Measurements from ENCODE around the gene RAB8A. TPM values are rescaled to one million over a fixed set of nuclear protein-coding genes. Genes with fewer than 3 reads are reported as not detected.
"Not testable (repeated sequence)": the region's sequence is repeated elsewhere in the genome, so short reads cannot be mapped to it uniquely, and the experiment has no call there.

Gene RAB8A
- total and polyA plus RNA-seq, 12 donors, result 32.0 to 143 (median 67.3) TPM

- H3K9me3 ChIP-seq (replicated peaks in 1 of 3), result no peaks in the 10 kb centered on the region
- intact Hi-C loops (cut with DNase I), result no loop called here
- H3K36me3 ChIP-seq (replicated peaks in 1 of 2), result no peaks in the 10 kb centered on the region
- H3K27me3 ChIP-seq, result no peaks in the 10 kb centered on the region
- no peak for DNase-seq
- no peak overlapping the region for H3K27ac ChIP-seq
- no peak overlapping the region for H3K4me3 ChIP-seq
- 61 to 74% (median 68%) methylated on average over 2 of the region's 2 CpGs for whole genome bisulfite sequencing, 4 donors
- no peaks in the 10 kb centered on the region for H3K4me1 ChIP-seq (replicated peaks in 1 of 2)
- TF ChIP-seq POLR2A (IDR thresholded peaks at IDR 0.05) (no peak), CTCF (IDR thresholded peaks at IDR 0.05) (no peak)
These were observed 64.3 kb downstream of the RAB8A start for GRCh38 chr19:16175954-16176353.

- not testable (repeated sequence) for H3K4me1 ChIP-seq (replicated peaks in 1 of 2); H3K27ac ChIP-seq
- 85 to 88% (median 87%) methylated on average over 5 of the region's 5 CpGs for WGBS, 4 donors
These were observed 67.2 kb downstream of the RAB8A start for GRCh38 chr19:16178866-16179265.

GRCh38 chr19:16180611-16181010 is 68.9 kb downstream of the RAB8A start:
- H3K4me3 ChIP-seq, result no peak overlapping the region
- H3K9me3 ChIP-seq (replicated peaks in 1 of 3), result no peaks in the 10 kb centered on the region
- intact Hi-C loops (cut with DNase I), result loop anchor here (5.0 kb wide), 3 partner anchors 138 to 553 kb away; no protein-coding TSS in a partner anchor
- no peaks in the 10 kb centered on the region for H3K27me3 ChIP-seq
- DNase-seq, result no peak
- no peaks in the 10 kb centered on the region for H3K36me3 ChIP-seq (replicated peaks in 1 of 2)
- TF ChIP-seq POLR2A (IDR thresholded peaks at IDR 0.05) (no peak), CTCF (IDR thresholded peaks at IDR 0.05) (no peak)
- no peak overlapping the region for H3K27ac ChIP-seq
- WGBS, 4 donors, result 47 to 57% (median 50%) methylated on average over 4 of the region's 4 CpGs
- no peaks in the 10 kb centered on the region for H3K4me1 ChIP-seq (replicated peaks in 1 of 2)

More at GRCh38 chr19:16178866-16179265, 67.2 kb downstream of the RAB8A start:
- H3K4me3 ChIP-seq; DNase-seq; H3K36me3 ChIP-seq (replicated peaks in 1 of 2); H3K9me3 ChIP-seq (replicated peaks in 1 of 3); H3K27me3 ChIP-seq; intact Hi-C loops (cut with DNase I): not testable (repeated sequence)

Other genes with a start within 250 kb of the RAB8A start
- not detected for gene CYP4F2, start 213.8 kb upstream of the RAB8A start, total RNA-seq
- gene CYP4F2, start 213.8 kb upstream of the RAB8A start, polyA plus RNA-seq, result not detected
- gene CYP4F11, start 177.4 kb upstream of the RAB8A start, total RNA-seq, result 10 to 100 TPM in 1 of 9 donors, 1 to 10 TPM in 3, under 1 TPM in 3, not detected in 2; 0.18 to 10.5 (median 4.2) TPM
- gene CYP4F11, start 177.4 kb upstream of the RAB8A start, polyA plus RNA-seq, result 1 to 10 TPM in 2 of 3 donors, under 1 TPM in 1; 0.97 to 2.8 (median 2.3) TPM
- not detected for gene OR10H4, start 162.9 kb upstream of the RAB8A start, total RNA-seq
- not detected for gene OR10H4, start 162.9 kb upstream of the RAB8A start, polyA plus RNA-seq
- 100 to 1,000 TPM; 111 to 294 (median 173) TPM for gene TPM4, start 35.4 kb upstream of the RAB8A start, total RNA-seq
- 100 to 1,000 TPM; 195 to 290 (median 290) TPM for gene TPM4, start 35.4 kb upstream of the RAB8A start, polyA plus RNA-seq
- gene HSH2D, start 31.8 kb downstream of the RAB8A start, total RNA-seq, result 1 to 10 TPM in 2 of 9 donors, under 1 TPM in 6, not detected in 1; 0.21 to 2.2 (median 0.86) TPM
- gene HSH2D, start 31.8 kb downstream of the RAB8A start, polyA plus RNA-seq, result 1 to 10 TPM; 1.4 to 4.7 (median 1.5) TPM
- not detected for gene CIB3, start 61.6 kb downstream of the RAB8A start, total RNA-seq
- gene CIB3, start 61.6 kb downstream of the RAB8A start, polyA plus RNA-seq, result not detected
- 100 to 1,000 TPM in 4 of 9 donors, 10 to 100 TPM in 5; 68.1 to 159 (median 92.3) TPM for gene FAM32A, start 73.5 kb downstream of the RAB8A start, total RNA-seq
- gene FAM32A, start 73.5 kb downstream of the RAB8A start, polyA plus RNA-seq, result 100 to 1,000 TPM in 1 of 3 donors, 10 to 100 TPM in 2; 76.4 to 119 (median 77.6) TPM
- gene AP1M1, start 86.0 kb downstream of the RAB8A start, total RNA-seq, result 10 to 100 TPM; 51.3 to 99.6 (median 88.0) TPM
- gene AP1M1, start 86.0 kb downstream of the RAB8A start, polyA plus RNA-seq, result 10 to 100 TPM; 51.6 to 61.8 (median 58.5) TPM
- 10 to 100 TPM in 7 of 9 donors, 1 to 10 TPM in 2; 2.2 to 52.3 (median 26.8) TPM for gene KLF2, start 212.9 kb downstream of the RAB8A start, total RNA-seq
- gene KLF2, start 212.9 kb downstream of the RAB8A start, polyA plus RNA-seq, result 10 to 100 TPM in 1 of 3 donors, 1 to 10 TPM in 2; 7.0 to 29.3 (median 9.6) TPM

All from adrenal gland (tissue), 12 donors.